K562 (cell line): ENCODE measurements around the gene SH3PXD2B. TPM values are rescaled to one million over a fixed set of nuclear protein-coding genes. Genes with fewer than 3 reads are reported as not detected.
A peak's percentile ranks its signal among the peaks of the same experiment; 100 is the strongest.

Experiments used
- FOXP1 ChIP-seq: sonication (generic); formaldehyde crosslinking; IDR thresholded peaks from 2 replicates; pipeline ENCODE4 v1.8.0; 2022; ENCODE audit warnings: mild to moderate bottlenecking, missing genetic modification reagents
- HDAC1 ChIP-seq, 2 experiments: fragments of 450-650 bp; IDR thresholded peaks; 2 replicates each; pipeline ENCODE4 v1.6.1; 2016 to 2017; ENCODE audit warnings: inconsistent platforms in 1 of 2, mild to moderate bottlenecking in 1 of 2, moderate library complexity in 1 of 2
- MAZ ChIP-seq, 2 experiments: fragments of 450-650 bp in 1 of 2; sonication (generic) in 1 of 2; formaldehyde crosslinking; IDR thresholded peaks in 1 of 2; conservative IDR thresholded peaks in 1 of 2; 2 replicates each; pipeline versions ENCODE4 v1.4.0 to v1.5.0; 2020; ENCODE audit warnings: mild to moderate bottlenecking in 1 of 2, missing genetic modification reagents in 1 of 2
- MTA3 ChIP-seq: fragments of 450-650 bp; formaldehyde crosslinking; IDR thresholded peaks from 2 replicates; pipeline ENCODE4 v1.6.1; 2017; ENCODE audit warnings: mild to moderate bottlenecking, borderline replicate concordance
- MYBL2 ChIP-seq, 2 experiments: fragments of 450-650 bp in 1 of 2; sonication (generic) in 1 of 2; formaldehyde crosslinking in 1 of 2; IDR thresholded peaks; 2 replicates each; pipeline versions ENCODE4 v1.6.1 to v1.8.1; 2017 to 2022; ENCODE audit warnings: borderline replicate concordance in 1 of 2, inconsistent platforms in 1 of 2, low read depth in 1 of 2, mild to moderate bottlenecking in 1 of 2, missing genetic modification reagents in 1 of 2, moderate library complexity in 1 of 2
- NFE2L1 ChIP-seq: fragments of 450-650 bp; IDR thresholded peaks from 2 replicates; pipeline ENCODE4 v1.6.1; 2016; ENCODE audit warnings: missing genetic modification characterization, low read depth, mild to moderate bottlenecking, missing compliant biosample characterization, moderate library complexity, borderline replicate concordance
- PKNOX1 ChIP-seq: fragments of 450-650 bp; IDR thresholded peaks from 2 replicates; pipeline ENCODE4 v1.6.1; 2016
- POLR2AphosphoS2 ChIP-seq: IDR thresholded peaks from 2 replicates; pipeline ENCODE4 v1.6.1; 2012; ENCODE audit warnings: low read length, improper control_type of control experiment
- SAP30 ChIP-seq: fragments of 200-600 bp; sonication (generic); IDR thresholded peaks from 2 replicates; pipeline ENCODE4 v1.6.1; 2012; ENCODE audit warnings: borderline replicate concordance, low read depth, mild to moderate bottlenecking, moderate library complexity, low read length, control low read depth, inconsistent platforms; ENCODE audit not compliant: insufficient read depth, poor library complexity, severe bottlenecking
- SIRT6 ChIP-seq: IDR thresholded peaks from one replicate; pipeline ENCODE4 v1.6.1; 2012; ENCODE audit warnings: low read depth, mild to moderate bottlenecking, control low read depth, inconsistent platforms, low read length, moderate library complexity
- SMAD3 ChIP-seq: fragments of 450-650 bp; formaldehyde crosslinking; conservative IDR thresholded peaks from 2 replicates; pipeline ENCODE4 v1.4.0; 2020; ENCODE audit warnings: mild to moderate bottlenecking
- ZNF232 ChIP-seq: sonication (generic); formaldehyde crosslinking; IDR thresholded peaks from 2 replicates; pipeline ENCODE4 v1.8.0; 2022; ENCODE audit warnings: mild to moderate bottlenecking, missing genetic modification reagents
- ZNF76 ChIP-seq: fragments of 250-450 bp; sonication (Bioruptor Pico); IDR thresholded peaks from 2 replicates; pipeline ENCODE4 v1.4.0; 2020; ENCODE audit warnings: mild to moderate bottlenecking, moderate library complexity, borderline replicate concordance
- polyA plus RNA-seq, 8 experiments: library from polyadenylated mRNA; depleted of rRNA in 4 of 8; stranded (reverse) in 5 of 8; unstranded in 3 of 8; fragments of >200 nt; fragmentation: Nextera tagmentation in 2 of 8; fragmentation: Illumina TruSeq in 1 of 8; extraction: Ambion mirVana in 2 of 8; extraction: Trizol in 1 of 8; gene quantifications; 2 replicates each; pipeline versions ENCODE4 v1.2.1 to v1.2.3, GENCODE V29; 2011 to 2014; ENCODE audit warnings: inconsistent platforms in 1 of 8, missing spikeins in 1 of 8
- total RNA-seq, 7 experiments: library from RNA; depleted of rRNA in 6 of 7; stranded (reverse); fragments of >200 nt in 6 of 7; fragmentation: Illumina TruSeq in 2 of 7; extraction: Trizol in 2 of 7; gene quantifications; 2 replicates each; pipeline versions ENCODE4 v1.2.1 to v1.2.3, GENCODE V29; 2011 to 2021; ENCODE audit warnings: low replicate concordance in 1 of 7
- TF ChIP-seq, protein P1 (sequence below): sonication (generic); formaldehyde crosslinking; IDR thresholded peaks from 2 replicates; pipeline ENCODE4 v1.8.0; 2022; ENCODE audit warnings: mild to moderate bottlenecking, low read depth, missing genetic modification reagents
- TF ChIP-seq, protein P2 (sequence below): IDR thresholded peaks from 2 replicates; pipeline ENCODE4 v1.6.1; 2012; ENCODE audit warnings: low read depth, low read length, improper control_type of control experiment, borderline replicate concordance
- TF ChIP-seq, protein P3 (sequence below), 2 experiments: fragments of 450-650 bp in 1 of 2; IDR thresholded peaks; 2 replicates each; pipeline ENCODE4 v1.6.1; 2011 to 2017; ENCODE audit warnings: low read depth in 2 of 2, antibody characterized with exemption in 1 of 2, borderline replicate concordance in 1 of 2, low read length in 1 of 2, mild to moderate bottlenecking in 1 of 2, mixed read lengths in 1 of 2; ENCODE audit not compliant: control insufficient read depth in 1 of 2

The SH3PXD2B gene
- total and polyA plus RNA-seq, 9 of the 15 experiments (the other 6 are each of a cell fraction or from before 2014, with no cell fraction given) = 0.04 to 0.66 (median 0.19) TPM

DNA sequence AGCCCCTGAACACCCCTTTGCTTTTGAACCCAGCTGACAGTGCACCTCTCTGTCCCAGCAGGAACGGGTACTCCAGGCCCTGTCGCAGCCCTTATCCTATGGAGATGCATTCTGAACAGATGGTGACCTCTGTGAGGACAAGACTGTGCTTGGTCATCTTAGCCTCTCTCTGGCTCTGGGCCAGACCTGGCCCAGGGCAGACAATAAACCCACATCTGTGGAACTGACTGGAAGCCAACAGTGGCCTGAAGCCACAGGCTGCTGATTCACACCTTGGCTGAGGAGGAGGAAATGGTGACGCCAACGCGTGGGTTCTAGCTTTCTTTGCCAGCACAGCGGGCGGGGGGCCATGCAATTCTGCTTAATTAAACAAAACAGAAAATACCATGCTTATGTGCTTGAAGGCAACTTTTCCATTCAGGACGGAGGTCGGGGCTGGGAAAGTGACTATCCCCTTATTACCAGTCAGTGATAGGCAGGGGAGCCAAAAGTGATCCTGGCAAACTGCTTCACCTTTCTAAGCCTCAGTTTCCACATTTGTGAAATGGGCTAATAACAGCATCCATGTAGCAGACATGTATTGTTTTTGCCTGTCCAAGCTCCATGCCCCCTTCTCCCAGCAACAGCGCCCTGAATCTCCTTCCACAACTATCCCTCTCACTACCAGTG is 10.8 kb downstream of the SH3PXD2B start (continued):
- TF ChIP-seq SMAD3 (CRISPR knock-in tag) = no peak
- no peak for TF ChIP-seq FOXP1
- no peak for TF ChIP-seq SAP30
- TF ChIP-seq, protein P1, sequence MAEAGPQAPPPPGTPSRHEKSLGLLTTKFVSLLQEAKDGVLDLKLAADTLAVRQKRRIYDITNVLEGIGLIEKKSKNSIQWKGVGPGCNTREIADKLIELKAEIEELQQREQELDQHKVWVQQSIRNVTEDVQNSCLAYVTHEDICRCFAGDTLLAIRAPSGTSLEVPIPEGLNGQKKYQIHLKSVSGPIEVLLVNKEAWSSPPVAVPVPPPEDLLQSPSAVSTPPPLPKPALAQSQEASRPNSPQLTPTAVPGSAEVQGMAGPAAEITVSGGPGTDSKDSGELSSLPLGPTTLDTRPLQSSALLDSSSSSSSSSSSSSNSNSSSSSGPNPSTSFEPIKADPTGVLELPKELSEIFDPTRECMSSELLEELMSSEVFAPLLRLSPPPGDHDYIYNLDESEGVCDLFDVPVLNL = no peak
- TF ChIP-seq SIRT6 = no peak
- TF ChIP-seq ZNF76 (CRISPR knock-in tag) = no peak
- TF ChIP-seq POLR2AphosphoS2 = no peak
- TF ChIP-seq ZNF232 (CRISPR knock-in tag) = no peak
- TF ChIP-seq, protein P2, sequence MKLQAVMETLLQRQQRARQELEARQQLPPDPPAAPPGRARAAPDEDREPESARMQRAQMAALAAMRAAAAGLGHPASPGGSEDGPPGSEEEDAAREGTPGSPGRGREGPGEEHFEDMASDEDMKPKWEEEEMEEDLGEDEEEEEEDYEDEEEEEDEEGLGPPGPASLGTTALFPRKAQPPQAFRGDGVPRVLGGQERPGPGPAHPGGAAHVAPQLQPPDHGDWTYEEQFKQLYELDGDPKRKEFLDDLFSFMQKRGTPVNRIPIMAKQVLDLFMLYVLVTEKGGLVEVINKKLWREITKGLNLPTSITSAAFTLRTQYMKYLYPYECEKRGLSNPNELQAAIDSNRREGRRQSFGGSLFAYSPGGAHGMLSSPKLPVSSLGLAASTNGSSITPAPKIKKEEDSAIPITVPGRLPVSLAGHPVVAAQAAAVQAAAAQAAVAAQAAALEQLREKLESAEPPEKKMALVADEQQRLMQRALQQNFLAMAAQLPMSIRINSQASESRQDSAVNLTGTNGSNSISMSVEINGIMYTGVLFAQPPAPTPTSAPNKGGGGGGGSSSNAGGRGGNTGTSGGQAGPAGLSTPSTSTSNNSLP = no peak
- no peak; a peak in 2 of 4 replicates for TF ChIP-seq MAZ (CRISPR knock-in tag; conservative IDR thresholded peaks at IDR 0.05 in 1 of 2, IDR thresholded peaks at IDR 0.05 in 1 of 2)
- 0 out of 2 replicates have a peak, but pooled peaks have one; percentile 37 for TF ChIP-seq MTA3
- 0 out of 4 replicates have a peak, but pooled peaks of 1 of the 2 experiments have one; percentile 10 for TF ChIP-seq HDAC1 (IDR thresholded peaks at IDR 0.05)
- TF ChIP-seq, protein P3, sequence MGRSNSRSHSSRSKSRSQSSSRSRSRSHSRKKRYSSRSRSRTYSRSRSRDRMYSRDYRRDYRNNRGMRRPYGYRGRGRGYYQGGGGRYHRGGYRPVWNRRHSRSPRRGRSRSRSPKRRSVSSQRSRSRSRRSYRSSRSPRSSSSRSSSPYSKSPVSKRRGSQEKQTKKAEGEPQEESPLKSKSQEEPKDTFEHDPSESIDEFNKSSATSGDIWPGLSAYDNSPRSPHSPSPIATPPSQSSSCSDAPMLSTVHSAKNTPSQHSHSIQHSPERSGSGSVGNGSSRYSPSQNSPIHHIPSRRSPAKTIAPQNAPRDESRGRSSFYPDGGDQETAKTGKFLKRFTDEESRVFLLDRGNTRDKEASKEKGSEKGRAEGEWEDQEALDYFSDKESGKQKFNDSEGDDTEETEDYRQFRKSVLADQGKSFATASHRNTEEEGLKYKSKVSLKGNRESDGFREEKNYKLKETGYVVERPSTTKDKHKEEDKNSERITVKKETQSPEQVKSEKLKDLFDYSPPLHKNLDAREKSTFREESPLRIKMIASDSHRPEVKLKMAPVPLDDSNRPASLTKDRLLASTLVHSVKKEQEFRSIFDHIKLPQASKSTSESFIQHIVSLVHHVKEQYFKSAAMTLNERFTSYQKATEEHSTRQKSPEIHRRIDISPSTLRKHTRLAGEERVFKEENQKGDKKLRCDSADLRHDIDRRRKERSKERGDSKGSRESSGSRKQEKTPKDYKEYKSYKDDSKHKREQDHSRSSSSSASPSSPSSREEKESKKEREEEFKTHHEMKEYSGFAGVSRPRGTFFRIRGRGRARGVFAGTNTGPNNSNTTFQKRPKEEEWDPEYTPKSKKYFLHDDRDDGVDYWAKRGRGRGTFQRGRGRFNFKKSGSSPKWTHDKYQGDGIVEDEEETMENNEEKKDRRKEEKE (IDR thresholded peaks at IDR 0.05; ENCODE audit: borderline replicate concordance in 1 of 2, control insufficient read depth in 1 of 2, low read depth in 2 of 2, low read length in 1 of 2) = no peak
- no peak for TF ChIP-seq NFE2L1 (tag)
- TF ChIP-seq PKNOX1 = no peak
- TF ChIP-seq MYBL2 (IDR thresholded peaks at IDR 0.05; ENCODE audit: low read depth) = no peak
- TF ChIP-seq MYBL2 (CRISPR knock-in tag; IDR thresholded peaks at IDR 0.05; ENCODE audit: borderline replicate concordance) = no peak
